GM18520 (cell line): ENCODE measurements around the gene ECHDC3.

Experiments
- ATAC-seq: cut with Tn5 transposase; IDR thresholded peaks from one replicate; pipeline ENCODE4 v1.9.1; 2021; ENCODE audit not compliant: unreplicated experiment

ECHDC3 gene

DNA sequence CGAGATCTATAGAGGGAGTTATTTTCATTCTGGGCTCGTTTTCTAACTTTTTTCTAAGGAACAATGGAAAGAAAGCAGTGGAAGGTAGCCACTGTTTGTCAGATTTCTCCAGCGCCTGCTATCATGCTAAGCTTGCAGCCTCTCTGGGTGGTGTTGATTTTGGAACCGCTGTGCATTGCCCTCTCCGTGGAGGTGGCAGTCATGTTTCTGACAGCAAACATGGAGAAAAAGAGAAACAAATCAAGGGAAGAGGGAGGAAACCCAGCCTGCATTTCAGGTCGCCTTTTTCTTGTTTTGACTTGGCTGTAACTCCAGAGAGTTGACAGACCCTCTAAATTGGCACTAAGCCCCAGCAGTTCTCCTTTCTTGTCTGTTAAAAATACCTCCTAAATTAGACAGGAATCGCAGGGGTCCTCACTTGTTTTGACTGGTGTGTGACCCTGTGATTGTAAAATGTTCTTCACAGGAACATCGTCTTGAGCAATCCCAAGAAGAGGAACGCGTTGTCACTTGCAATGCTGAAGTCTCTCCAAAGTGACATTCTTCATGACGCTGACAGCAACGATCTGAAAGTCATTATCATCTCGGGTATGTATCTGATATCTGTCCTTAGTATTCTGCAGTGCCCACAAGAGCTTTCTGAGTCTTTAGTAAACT lies 4.8 kb downstream of the ECHDC3 start:
- ATAC-seq, result no peak

DNA sequence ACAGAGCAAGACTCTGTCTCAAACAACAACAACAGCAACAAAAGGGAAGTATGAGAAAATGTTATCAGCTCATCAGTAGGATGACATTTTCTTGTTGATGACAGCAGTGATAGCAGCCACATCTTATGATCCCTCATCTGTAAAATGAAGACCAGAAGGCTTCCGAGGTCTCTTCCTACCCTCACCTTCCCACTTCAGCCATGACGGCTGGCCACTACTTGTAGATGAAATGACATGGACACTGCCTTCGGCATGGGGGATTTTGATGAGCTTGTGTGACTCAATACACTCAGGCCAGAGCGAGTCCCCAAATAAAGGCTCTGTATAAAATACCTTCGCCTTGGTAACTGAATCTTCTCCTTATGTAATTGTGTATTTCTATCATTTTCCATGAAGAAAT lies 6.7 kb downstream of the ECHDC3 start:
- no peak for ATAC-seq

- no peak for ATAC-seq
Observed at GRCh38 chr10:11750420-11750819, 8.2 kb downstream of the ECHDC3 start.

GRCh38 chr10:11754173-11754572 lies 12.0 kb downstream of the ECHDC3 start:
- no peak for ATAC-seq

GRCh38 chr10:11754620-11755019 lies 12.4 kb downstream of the ECHDC3 start:
- ATAC-seq, result no peak

- no peak for ATAC-seq
Observed at GRCh38 chr10:11755512-11756263, 13.5 kb downstream of the ECHDC3 start.

DNA sequence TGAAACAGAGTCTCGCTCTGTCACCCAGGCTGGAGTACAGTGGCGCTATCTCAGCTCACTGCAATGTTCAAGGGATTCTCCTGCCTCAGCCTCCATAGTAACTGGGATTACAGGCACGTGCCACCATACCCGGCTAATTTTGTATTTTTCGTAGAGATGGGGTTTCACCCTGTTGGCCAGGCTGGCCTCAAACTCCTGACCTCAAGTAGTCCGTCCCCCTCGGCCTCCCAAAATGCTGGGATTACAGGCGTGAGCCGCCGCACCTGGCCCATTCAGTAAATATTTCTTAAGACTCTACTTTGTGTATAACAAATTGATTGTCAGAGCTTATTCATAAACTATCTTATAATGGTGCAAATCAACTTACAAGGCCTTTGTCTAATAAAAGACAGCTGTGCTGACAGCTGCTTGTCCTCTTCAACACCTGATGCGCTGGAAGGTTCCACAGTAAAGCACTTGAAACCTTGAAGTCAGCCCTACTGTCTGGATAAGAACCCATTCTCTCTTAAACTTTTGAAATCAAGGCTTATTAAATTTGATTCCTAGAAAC lies 14.7 kb downstream of the ECHDC3 start:
- no peak for ATAC-seq

DNA sequence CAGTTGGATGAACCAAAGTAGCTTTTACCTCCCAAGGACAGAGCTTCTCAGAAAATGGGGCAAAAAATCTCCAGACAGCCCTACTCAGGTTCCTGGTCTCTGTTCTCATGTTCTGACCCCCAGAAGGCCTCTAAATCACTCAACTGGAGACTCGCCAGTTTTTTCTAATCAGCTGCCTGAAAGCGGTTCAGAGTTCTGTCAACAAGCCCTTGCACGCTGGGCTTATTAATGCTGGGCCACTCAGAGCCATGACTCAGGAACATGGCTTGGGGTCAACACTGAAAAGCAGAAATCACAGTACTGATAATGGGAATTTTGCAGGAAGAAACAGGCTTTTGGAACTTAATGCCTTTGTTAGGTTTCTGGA lies 15.3 kb downstream of the ECHDC3 start:
- no peak for ATAC-seq

DNA sequence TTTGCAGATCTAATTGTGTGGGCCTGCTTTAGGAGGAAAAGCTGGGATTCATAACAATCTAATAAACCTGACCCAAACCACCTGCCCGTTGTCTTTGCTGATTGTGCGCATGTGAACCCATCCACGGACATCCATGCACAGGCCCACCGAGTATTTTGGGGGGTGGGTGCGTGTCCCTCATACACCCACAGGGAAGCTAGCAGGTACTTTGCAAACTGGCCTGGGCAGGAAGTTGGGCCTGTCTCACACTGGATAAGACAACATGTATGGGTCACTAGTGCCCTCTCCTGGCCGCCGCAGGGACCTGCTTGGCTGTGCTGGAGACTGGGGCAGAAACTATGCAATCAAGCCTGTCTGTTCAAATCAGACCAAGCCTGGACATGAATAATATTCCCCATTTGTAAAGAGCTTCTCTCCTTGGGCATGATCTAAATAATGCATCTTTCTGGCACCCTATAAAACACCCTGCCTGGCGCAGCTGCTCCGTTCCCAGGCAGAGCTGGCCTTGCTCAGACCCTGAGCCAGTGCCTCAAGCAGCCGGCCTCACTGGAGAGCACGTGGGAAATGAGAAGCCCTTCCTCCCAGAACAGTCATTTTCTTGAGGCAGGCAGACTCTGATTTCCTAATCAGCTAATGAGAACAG lies 15.8 kb downstream of the ECHDC3 start:
- ATAC-seq, result peak; percentile 80

DNA sequence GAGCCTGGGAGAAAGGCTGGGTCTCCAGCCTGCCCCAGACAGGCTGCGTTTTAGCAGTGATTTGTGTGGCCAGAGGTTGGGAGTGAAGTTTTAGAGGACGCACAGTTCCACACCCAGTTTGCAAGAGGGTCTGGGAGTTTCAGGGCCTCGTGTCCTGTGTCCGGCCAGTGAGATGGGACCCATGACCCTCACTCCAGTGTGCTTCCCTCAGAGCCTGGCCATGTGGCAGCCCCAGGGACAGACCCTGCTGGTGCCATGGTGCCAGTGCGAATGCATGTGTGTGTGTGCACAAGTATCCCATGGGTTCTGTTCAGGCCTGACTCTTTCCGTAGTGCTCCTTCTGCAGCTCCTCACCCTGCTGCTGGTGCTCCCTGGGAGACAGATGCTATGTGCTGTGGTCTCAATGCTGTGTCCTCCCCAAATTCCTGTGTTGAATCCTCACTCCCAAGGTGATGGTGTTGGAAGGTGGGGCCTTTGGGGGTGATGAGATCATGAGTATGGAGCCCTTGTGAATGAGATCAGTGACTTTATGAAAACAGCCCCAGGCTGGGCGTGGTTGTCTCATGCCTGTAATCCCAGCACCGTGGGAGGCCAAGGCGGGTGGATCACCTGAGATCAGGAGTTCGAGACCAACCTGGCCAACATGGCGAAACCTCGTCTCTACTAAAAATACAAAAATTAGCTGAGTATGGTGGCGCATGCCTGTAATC lies 16.5 kb downstream of the ECHDC3 start:
- ATAC-seq, result no peak

GRCh38 chr10:11759347-11759746 lies 17.2 kb downstream of the ECHDC3 start:
- ATAC-seq, result no peak

DNA sequence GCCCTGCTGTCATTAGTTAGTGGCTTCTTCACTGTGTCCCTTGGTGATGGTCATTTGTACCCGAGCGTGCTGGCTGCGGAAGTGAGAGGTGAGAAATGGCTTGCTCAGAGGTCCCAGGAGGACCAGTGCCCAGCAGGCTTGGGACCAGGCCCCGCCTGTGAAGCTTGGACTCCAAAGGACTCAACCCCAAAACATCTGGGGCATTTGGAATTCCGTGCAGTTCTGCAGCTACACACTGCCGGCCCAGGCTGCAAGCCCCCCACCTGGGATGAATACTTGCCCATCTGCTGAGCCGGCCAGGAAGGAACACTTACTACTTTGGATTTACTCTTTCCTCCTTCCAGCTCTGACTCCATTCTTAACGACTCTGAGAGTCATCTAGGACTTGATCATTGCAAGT lies 18.0 kb downstream of the ECHDC3 start:
- no peak for ATAC-seq

DNA sequence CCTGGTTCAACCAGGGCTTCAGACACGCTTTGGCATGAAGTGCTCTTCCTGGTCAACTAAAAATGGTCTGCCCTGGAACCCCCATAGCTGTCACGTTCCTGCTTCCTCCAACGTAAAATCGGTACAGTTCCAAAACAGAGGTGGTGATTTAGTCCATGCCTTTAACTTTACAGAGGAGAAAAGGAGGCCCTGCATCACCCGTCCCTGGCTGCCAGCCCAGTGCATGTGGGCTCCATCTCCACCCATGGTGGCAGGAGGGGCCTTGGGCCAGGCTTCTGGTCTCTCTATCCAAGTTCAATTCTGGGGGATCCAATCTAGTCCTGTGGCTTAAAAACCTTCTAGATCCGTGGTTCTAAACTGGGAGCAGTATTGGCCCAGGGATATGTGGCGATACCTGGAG lies 18.7 kb downstream of the ECHDC3 start:
- no peak for ATAC-seq

DNA sequence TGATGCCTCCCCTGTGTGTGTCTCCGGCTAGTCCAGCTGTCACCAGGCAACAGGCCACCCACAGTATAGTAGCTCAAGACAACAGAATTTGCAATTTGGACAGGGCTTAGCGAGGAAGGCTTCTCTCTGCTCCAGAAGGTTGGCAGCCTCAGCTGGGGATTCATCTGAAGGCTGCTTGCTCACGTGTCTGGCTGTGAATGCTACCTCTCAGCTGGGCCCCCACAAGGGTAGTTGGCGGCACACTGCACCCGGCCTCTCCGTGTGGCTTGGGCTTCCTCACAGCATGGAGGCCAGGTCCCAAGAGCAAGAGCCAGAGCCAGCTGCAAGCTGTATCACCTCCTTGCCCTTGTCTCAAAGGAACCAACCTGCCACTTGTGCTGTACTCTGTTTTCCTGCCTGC lies 19.2 kb downstream of the ECHDC3 start:
- ATAC-seq, result no peak

GRCh38 chr10:11762706-11763500 lies 20.7 kb downstream of the ECHDC3 start:
- ATAC-seq, result no peak

- ATAC-seq, result no peak
Observed at GRCh38 chr10:11763501-11763861, 21.3 kb downstream of the ECHDC3 start.

GRCh38 chr10:11765141-11765540 lies 23.0 kb downstream of the ECHDC3 start:
- no peak for ATAC-seq

DNA sequence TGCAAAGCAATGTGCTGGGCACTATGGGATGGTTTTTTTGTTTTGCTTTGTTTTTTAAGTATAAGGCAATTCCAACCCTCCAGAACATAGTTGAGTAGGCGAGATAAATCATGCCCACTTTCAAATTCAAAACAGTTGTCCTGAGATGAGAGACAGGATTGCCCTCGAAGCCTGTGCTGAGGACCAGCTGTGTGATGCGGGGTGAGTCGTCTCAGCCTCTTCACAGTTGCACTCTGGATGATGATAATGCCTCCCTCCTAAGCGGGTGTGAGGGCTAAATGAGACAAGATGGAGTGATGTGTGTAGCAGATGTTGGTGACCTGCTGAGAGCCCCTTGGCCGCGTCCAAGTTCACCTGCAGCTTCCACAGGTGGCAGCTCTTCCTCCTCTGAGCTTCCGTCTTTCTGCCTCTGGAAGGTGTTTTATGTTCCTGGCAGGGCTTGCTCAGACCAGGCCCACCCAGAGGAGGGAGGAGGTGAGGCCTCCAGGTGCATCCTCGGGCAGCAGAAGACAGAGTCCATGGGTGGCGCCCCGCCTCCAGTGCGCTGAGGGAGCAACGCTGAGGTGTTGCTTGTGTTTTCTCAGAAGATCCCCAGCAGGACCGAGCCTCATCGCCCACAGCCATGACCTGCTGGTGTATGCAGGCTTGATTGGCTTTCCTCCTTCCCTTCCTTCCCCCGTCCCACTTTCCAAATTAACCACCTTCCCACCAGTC lies 30.6 kb downstream of the ECHDC3 start:
- ATAC-seq, result no peak

DNA sequence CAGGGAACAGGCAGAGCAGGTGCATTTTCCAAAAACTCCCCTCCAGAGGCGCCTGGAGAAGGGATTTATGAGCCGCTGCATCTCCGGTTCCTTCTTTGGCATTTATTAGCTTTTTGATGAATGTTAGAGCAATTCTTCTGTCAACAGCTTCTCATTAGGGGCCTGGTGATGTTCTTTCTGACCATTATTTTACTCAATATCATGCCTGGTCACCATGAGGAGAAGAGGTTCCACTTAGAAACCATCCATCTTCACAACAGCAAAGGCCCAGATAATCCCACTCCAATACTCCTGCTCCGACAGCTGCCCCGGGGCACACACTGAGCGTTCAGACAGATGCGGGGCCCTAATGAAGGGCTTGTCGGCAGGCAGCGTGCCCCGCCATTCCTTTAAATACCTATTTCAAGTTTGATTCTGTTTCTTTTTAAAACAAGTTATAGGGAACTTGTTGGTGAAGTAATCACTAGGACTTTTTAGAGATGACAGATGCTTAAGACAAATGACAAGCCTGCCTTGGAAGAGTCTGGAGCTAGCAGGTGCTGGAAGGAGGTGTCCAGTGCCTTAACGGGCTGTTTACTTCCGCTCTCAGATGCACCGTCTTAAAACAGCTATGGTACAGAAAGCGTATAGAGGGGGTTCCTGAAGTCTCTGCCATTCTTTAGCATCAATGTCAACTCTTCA lies 31.7 kb downstream of the ECHDC3 start:
- no peak for ATAC-seq
